Stimulated activated CD8-positive, alpha-beta memory T cell treated with anti-CD3 and anti-CD28 coated beads, Interleukin-12 subunit alpha, Interleukin-12 subunit beta, amount 100 ng/mL, for 24 hours (primary cell): ENCODE data around the gene FAHD1.
"Not testable (repeated sequence)": the region's sequence is repeated elsewhere in the genome, so short reads cannot be mapped to it uniquely, and the experiment has no call there.

Experiments
- DNase-seq: peaks from one replicate; pipeline ENCODE4 v3.0.0-alpha.2; 2020; ENCODE audit errors: extremely low read depth

The FAHD1 gene

DNA sequence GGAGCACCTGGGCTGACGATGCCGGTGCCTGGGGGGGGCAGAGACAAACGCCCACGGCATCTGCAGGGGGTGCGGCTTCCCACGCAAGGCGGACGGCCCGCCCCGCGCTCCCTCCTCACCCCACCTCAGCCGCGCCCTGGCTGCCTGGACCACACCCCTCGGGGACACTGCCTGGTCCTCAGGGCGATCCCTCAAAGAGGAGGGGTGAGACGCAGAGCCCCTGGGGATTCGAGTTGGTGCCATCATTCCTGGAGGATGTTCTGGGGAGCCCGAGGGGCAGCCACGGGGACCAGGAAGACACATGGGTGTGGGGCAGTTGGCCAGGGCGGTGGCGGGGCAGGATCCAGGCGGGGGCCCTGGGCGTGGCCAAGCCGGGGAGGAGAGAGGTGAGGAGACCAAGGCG lies 37.4 kb upstream of the FAHD1 start:
- no peak for DNase-seq

DNA sequence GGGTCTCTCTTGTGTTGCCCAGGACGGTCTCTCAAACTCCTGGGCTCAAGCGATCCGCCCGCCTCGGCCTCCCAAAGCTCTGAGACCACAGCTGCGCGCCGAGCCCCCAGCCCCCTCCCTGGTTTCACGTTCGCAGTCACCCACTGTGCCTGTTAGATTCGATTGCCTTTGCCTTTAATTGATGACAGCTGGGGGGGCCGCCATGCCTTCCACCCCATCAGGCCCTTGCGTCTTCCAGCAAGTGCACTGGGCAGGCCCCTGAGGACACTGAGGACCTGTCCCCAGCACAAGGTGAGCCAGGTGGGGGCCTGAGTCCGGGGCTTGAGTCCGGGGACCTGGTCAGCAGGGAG lies 36.8 kb upstream of the FAHD1 start:
- DNase-seq, result no peak

DNA sequence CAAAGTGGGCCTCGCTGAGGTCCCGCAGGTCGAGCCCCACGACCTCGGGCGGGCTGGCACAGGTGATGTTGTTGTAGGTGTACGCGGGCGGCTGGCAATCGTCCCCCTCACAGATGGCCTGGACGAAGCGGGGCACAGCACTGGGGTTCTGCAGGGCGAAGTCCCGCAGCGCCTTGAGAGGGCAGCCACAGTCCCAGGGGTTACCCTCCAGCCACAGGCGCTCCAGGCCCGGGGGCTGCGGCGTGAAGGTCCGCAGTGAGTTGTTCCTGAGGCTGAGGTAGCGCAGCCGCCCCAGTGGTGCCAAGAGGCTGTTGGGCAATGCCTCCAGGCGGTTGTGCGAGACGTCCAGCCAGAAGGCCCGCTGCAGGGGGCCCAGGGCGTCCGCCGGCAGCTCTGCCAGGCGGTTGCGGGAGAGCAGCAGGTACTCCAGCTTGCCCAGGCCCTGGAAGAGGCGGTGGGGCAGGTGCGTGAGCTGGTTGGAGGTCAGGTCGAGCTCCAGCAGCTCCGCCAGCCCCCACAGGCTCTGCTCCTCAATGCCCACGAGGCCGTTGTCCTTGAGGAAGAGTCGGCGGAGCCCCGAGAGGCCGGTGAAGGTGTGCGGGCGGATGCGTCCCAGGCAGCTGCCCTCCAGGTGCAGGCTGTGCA lies 36.3 kb upstream of the FAHD1 start:
- DNase-seq, result no peak

DNA sequence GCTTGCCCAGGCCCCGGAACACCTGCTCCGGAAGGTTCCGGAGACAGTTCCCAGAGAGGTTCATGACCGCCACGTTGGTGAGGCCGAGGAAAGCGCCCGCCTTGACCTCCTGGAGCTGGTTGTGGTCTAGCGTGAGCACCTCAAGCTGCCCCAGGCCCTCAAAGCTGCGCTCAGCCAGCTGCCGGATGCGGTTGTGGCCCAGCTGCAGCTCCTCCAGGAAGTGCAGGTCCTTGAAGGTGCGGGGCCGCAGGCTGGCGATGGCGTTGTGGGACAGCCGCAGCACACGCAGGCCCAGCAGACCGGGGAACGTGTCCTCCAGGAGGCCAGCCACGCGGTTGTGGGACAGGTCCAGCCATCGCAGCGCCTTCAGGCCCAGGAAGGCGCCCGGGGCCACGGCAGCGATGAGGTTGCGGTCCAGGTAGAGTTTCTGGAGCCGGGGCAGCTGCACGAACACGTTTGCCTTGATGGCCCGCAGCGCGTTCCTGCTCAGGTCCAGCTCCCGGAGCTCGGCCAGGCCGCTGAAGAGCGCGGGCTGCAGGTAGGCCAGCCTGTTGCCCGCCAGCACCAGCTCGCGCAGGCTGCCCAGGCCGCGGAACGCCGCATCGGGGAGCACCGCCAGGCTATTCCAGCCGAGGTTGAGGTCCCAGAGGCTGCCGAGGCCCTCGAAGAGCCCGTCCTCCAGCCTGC lies 35.6 kb upstream of the FAHD1 start:
- DNase-seq, result no peak

DNA sequence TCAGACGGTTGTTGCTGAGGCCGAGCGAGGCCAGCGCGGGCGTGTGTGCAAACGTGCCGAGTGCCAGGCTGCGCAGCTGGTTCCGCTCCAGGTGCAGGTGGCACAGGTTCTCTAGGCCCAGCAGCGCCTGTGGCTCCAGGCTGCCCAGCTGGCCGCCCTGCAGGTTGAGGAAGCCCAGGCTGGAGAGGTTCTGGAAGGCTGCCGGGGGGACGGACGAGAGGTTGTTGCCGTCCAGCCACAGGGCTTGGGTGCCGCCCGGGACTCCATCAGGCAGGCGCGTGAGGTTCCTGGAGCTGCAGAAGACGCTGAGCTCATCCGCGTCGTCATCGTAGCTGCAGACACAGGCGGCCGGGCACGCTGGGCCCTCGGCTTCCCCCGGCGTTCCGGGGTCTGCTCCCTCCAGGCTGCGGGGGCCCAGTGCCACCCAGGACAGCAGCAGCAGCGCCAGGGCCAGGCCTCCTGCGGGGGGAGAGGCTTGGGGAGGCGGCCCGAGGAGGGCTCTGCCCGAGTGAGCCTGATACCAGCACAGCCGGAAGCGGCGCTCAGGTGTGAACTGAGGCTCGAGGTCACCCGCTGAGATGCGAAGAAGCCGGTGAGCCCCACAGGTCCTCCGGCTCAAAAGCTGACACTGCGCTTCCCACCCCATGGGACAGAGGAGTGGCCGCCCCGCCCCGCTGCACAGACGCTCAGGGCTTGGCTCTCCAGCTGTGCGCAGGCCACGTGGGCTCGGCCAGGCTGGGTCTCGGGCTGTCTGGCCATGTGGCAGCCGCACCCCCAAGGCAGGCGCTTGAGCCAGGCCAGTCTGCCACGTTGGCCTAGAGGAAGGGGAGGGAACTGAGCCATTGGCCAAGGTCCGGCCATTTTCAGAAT lies 34.8 kb upstream of the FAHD1 start:
- no peak for DNase-seq

DNA sequence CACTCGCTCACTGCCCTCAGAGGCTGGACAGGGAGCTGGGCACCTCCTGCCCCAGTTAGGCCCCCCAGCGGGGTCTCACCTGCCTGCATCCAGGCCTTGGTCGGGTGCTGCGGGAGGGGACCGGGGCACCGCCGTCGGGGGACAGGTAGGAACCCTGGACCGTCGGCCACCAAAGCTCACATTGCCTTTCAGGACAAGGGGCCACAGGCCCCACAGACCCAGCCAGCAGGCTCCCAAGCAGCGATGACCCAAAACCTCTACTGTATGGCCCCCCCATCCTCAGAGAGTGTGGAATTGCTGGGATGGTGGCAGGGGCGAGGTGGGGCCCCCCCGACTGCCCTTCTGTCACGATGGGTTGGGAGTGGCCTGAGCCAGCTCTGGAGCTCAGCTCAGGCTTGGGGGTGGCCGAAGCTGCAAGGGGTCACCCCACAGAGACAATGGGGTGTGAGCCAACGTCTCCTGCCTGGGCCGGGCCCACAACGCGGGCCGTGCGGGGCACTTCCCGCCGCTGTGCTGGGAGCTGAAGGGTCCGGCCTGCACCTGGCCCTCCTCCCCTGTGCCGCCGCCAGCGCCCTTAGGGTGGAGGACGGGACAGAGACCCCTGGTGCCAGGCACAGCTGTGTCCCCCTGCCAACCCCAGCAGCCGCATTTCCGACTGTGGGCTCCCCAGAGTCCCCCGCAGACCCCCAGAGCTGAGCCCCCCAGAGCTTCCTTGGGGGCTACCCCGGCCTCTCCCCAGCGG lies 34.0 kb upstream of the FAHD1 start:
- no peak for DNase-seq

DNA sequence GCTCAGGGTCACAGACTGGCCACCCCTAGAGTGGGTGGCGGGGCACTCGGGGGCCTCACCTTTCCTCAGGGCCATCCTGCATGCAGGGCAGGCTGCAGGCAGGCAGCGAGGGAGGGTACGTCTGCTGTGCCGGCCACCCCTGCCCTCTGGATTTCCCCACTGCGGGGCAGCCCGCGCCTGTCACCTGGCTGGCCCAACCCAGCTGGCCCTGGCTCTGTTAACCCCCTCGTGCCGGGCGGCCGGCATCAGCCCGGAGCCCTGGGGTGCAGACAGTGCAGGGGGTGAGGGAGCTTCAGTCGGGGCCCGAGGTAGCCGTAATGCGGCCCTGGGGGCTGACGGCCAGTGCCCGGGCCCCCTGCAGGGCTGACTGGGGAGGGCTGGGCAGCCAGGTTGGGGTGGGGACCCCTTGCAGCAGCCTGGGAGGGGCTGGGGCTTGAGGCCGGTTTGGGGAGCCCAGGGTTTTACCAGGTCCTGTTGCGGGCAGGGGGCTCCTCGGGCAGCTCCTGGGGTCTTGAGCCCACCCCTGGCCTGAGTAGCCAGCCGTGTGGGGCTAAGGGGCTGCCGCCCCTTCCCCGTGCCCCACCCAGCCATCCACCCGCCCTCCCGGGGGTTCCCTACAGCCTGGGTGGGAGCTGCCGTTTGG lies 33.3 kb upstream of the FAHD1 start, which contains the start of gene IGFALS:
TSS of gene IGFALS (minus strand) at position 128 of the 643 bp plus-strand sequence. CDS start at position 75, 53 bp downstream.
- DNase-seq, result no peak

DNA sequence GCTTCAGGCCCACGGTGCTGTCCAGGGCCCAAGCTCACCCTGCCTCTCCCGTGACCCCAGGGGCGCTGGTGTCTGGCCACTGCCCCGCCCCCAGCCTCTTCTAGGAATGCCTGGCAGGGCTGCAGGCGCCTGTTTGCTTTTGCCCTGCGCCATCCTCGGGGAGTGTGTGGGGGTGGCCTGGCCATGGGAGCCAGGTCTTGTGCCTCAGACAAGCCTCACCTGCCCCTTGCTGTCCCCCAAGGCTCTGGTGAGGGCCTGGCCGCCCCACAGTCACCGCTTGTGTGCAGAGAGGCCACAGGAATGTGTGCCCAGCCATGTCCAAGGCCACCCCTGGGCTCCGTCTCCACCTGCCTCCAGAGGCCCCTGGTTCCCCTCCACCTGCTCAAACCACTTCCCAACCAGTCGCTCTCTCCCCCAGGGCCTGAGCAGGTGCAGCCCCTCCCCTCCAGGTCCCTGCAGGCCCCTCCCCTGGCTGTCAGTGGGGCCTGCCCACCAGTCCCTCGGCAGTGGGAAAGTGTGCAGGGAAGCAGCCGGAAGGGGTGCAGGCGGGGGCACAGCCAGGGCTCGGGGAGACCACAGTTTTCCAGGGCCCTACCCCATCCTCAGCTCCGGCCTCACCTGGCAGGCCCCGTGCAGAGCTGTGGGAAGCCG lies 32.7 kb upstream of the FAHD1 start:
- no peak for DNase-seq

DNA sequence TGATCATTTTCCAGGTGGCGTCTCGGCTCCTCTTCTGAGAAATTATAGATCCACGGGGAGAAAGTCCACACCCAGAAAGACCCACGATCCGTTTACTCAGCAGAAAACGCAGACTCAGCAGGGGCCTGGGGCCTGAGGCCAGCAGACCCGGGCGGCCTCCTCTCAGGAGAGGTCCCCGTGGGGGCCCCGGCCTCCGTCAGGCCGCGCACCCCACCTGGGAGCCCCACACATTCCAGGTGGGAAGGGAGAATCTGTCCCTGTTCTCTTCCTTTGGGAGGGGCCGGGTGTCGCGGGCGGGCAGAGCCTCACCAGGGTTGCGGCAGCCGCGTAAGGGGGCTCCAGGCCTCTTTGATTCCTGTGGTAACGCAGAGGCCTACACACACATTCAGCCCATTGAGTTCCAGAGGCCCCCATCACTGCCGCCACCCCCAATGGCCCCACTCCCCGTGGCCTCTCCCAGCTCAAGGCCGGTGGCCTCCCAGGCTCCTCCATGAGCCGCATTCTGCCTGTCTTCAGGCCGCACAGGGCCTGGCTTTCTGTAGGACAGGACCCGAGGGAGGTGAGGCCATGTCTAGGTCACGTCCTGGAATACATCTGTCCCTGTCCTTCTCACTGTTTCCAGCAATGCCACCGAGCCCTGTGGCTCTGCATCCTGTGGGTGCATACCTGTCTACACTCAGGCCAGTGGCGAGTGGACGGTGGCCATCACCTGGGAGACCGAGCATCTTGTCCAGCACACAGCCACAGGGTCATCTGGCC lies 31.9 kb upstream of the FAHD1 start:
- DNase-seq, result no peak

DNA sequence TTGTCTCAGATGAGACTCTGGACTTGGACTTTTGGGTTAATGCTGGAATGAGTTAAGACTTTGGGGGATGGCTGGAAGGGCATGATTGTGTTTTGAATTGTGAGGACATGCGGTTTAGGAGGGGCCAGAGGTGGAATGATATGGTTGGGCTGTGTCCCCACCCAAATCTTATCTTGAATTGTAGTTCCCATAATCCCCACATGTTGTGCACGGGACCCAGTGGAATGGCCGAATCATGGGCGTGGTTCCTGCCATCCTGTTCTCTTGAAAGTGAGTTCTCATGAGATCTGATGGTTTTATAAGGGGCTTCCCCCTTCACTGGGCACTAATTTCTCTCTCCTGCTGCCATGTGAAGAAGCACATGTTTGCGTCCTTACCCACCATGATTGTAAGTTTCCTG lies 27.7 kb upstream of the FAHD1 start:
- DNase-seq, result not testable (repeated sequence)

DNA sequence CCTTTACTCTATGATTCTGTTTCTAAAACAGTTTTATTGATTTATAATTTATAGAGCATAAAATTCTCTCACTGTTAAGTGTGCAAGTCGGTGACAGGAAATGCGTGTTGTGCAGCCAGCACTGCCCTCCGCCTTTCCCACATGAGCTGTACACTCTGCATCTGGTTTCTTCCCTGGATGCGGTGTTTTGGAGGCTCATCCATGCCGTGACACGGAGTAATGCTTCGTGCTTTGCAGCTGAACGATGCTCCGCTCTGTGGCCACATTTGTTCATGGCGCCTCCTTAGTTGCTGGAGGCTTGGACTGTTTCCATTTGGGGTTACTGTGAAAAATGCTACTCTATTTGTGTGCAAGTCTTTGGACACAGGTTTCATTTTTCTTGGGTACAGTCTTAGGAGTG lies 26.3 kb upstream of the FAHD1 start:
- no peak for DNase-seq

DNA sequence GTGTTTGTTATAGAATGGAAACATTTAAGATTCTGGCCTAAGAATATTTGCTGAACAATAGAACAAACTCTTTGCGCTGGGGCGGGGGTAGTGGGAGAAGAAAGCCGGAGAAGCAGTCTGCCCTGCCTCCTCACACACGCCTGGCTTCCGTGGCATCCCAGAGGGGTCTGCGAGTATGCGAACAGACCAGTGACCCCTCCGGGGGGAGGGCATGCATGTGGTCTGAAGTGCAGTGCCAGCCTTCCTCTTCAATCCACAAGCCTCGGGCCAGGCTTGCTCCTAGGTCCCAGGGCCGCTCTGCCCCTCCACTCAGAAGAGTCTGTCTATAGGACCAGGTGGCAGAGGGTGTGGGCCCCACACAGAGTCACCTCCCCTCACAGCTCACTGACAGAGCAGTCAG lies 19.4 kb upstream of the FAHD1 start:
- DNase-seq, result no peak

DNA sequence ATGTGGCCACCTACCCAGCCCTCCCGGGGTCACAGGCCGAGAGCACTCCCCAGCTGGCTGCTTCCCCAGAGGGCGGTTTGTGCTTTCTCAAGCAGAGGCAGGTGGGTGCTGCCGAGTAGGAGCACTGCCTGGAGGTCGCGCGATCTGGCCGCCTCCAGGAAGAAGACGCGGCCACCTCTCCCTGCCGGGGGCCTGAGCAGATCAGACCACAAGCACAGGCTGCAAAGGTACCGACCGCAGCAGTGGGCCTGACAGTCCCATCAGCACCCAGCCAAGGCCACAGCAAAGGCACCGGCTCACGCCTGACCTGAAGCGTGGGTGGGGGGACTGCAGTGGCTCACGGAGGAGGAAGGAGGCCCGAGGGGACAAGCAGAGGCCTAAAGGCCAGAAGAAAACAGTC lies 18.3 kb upstream of the FAHD1 start:
- no peak for DNase-seq

DNA sequence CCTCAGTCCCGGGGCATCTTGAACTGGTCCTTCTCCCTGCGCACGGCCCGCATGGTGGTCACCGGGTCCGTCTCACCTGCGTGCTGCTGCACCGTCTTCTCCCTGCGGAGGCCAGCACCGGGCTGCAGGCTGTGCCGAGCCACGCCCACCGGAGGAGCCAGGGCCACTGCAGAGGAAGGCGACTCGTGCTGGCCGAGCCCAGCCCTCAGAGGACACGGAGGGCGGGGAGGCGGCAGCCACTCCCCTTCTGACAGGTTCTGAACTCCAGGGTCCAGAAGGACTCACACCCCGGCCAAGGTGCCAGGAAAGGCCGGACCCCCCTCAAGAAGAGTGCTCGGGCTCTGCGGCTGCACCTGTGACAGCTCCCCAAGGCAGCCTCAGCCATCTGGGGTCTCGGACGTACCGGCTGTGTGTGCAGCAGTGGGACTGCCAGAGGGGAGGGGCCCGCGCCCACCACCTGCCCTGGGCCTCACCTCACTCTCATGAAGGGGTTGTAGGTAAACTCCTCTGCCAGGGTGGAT lies 17.7 kb upstream of the FAHD1 start:
- no peak for DNase-seq

DNA sequence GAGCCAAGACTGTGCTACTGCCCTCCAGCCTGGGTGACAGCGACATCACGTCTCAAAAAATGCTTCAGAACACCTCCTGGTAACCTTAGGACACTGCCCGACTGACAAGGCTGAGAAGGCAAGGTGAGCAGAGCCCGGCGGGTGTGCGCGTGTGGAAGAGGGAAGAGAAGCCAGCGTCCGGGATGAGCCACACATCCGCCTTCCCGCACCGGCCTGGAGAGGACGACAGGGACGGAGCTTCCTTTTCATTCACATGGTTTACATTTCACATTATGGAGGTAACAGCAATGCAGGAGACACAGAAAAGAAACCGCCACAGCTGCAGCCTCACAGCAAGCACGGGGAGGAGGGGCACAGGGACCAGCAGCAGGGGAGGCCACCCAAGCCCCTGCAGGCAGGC lies 16.9 kb upstream of the FAHD1 start:
- no peak for DNase-seq

DNA sequence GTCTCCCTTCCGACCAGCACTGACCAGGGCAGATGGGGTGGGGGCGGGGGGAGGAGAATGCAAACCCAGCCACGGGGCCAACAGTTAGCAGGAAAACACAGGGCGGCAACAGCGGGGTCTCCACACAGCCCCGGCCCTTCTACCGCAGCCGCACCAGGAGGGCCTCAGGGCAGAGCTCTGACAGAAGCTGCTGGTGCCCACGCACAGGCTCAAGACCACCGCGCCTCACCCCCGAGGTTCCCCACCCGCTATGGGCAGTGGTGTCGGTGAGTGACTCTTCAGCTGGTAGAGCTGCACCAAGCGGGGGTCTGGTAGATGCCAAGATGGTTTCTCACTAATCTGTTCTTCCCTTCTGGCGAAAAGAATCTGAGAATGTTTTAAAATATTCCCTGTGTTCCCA lies 16.5 kb upstream of the FAHD1 start:
- DNase-seq, result no peak

DNA sequence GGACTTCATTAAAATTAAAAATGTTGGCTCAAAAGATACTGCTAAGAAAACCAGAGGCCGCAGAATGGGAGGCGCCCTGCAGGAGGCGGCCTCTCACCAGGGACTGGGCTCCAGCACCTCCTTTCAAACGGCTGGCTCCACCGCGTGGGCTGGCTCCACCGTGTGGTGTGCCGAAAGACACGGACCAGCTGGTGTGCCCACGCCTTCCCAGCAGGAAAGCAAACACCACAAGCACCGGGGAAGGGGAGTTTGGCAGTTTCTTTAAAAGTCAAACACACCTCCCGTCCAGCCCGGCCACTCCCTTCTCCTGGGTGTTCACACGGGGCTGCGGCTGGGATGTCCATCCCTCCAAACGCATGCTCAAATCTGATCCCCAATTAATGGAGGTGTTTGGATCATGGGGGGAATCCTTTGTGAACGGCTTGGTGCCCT lies 14.3 kb upstream of the FAHD1 start:
- DNase-seq, result peak; percentile 16

DNA sequence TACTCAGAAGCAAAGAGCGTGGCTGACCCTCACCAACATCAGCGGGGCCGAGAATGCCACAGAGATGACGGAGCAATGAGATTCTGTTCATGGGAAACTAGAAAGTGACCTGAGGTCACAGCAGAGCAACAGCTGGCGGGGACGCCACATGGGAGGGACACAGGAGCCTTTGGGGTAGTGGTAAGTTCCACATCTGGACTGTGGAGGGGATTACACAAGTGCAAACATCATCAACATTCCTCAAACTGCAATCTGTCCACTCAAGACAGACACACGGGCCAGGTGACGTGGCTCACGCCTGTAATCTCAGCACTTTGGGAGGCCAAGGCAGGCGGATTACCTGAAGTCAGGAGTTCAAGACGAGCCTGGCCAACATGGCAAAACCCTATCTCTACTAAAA lies 11.5 kb upstream of the FAHD1 start:
- DNase-seq, result no peak

DNA sequence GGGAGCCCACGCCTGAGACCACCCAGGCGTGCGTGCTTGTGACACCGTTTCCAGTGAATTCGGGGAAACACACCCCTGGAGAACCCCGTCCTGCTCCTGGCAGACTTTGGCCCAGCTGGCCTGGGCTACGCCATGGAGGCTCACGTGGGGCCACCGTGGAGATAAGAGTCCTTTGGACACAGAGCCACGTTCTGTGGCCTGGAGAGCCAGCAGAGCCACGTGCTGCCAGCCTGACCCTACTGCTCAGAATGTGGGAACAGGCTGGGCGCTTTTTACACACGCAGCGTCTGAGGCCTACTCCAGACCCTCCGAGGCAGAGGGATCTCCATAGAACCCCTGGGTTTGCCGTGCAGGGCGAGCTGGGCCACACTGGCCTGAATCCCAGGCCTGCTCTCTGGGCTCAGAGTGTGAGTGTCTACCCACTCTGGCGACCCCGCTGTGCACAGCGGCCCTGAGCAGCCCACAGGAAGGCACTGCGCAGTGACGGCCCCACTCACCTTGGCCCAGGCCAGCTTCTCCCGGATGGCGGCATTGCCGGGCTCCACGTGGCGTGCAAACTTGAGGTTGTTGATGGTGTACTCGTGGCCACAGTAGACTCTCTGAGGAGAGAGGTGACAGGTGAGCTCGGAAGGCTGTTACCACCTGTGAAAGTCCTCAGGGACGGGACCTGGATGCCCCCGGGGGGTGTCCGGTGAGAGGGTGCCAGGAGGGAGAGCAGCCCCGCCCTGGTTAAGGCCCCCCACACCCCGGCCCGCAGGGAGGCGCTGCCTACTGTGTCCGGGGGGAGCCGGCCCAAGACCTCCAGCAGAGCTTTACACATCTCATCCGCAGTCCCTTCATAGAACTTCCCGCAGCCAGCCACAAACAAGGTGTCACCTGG lies 10.4 kb upstream of the FAHD1 start:
- no peak for DNase-seq
